WTC11 (cell line): ENCODE data around the gene POLR2C. TPM values are rescaled to one million over a fixed set of nuclear protein-coding genes. Genes with fewer than 3 reads are reported as not detected.

Experiments used
- ATAC-seq: fragments of 200-7000 bp; cut with Tn5 transposase; 2 replicates; pipeline ENCODE4 v1.10.0; 2021; ENCODE audit warnings: mild to moderate bottlenecking, moderate library complexity
- CTCF ChIA-PET: fragments of 300-600 bp; sonication (Branson Sonifier 250); formaldehyde crosslinking; loops from one replicate; lab custom pipeline; 2021; ENCODE audit warnings: antibody characterized with exemption; lab: Charles Lee
- POLR2A ChIA-PET: fragments of 350-600 bp; sonication (Branson Sonifier 250); formaldehyde crosslinking; loops from one replicate; lab custom pipeline; 2021; ENCODE audit warnings: antibody characterized with exemption; lab: Charles Lee
- DNase-seq: peaks from one replicate; pipeline ENCODE4 v3.0.0; 2021; ENCODE audit warnings: low spot score
- H3K27ac Mint-ChIP-seq: 2 replicates; pipeline ENCODE4 v1.8.0; 2021; ENCODE audit warnings: mixed read lengths
- H3K27me3 Mint-ChIP-seq: 2 replicates; pipeline ENCODE4 v1.8.0; 2021; ENCODE audit warnings: low read depth, mild to moderate bottlenecking, moderate library complexity, mixed read lengths
- H3K36me3 Mint-ChIP-seq: 2 replicates; pipeline ENCODE4 v1.8.0; 2021; ENCODE audit warnings: mixed read lengths
- H3K4me1 Mint-ChIP-seq: 2 replicates; pipeline ENCODE4 v1.8.0; 2022; ENCODE audit warnings: mixed read lengths
- H3K4me3 Mint-ChIP-seq: 2 replicates; pipeline ENCODE4 v1.8.0; 2021; ENCODE audit warnings: mild to moderate bottlenecking, moderate library complexity, mixed read lengths
- H3K9me3 Mint-ChIP-seq: 2 replicates; pipeline ENCODE4 v1.8.0; 2021; ENCODE audit warnings: mixed read lengths
- AFF4 ChIP-seq: sonication (generic); formaldehyde crosslinking; IDR thresholded peaks from 2 replicates; pipeline ENCODE4 v1.8.1; 2023; ENCODE audit warnings: mild to moderate bottlenecking, missing genetic modification reagents, borderline replicate concordance
- CBFB ChIP-seq: sonication (generic); formaldehyde crosslinking; IDR thresholded peaks from 2 replicates; pipeline ENCODE4 v1.8.1; 2022; ENCODE audit warnings: mild to moderate bottlenecking, low read depth, missing genetic modification reagents
- CTCF ChIP-seq: fragments of 200-600 bp; IDR thresholded peaks from 2 replicates; pipeline ENCODE4 v1.8.0; 2022; ENCODE audit warnings: antibody characterized with exemption
- EMX1 ChIP-seq: fragments of 250-450 bp; sonication (Bioruptor Pico); IDR thresholded peaks from 2 replicates; pipeline ENCODE4 v1.8.0; 2021; ENCODE audit warnings: mild to moderate bottlenecking
- FOXP1 ChIP-seq: sonication (generic); formaldehyde crosslinking; IDR thresholded peaks from 2 replicates; pipeline ENCODE4 v1.8.0; 2022; ENCODE audit warnings: missing genetic modification reagents, mild to moderate bottlenecking, moderate library complexity, borderline replicate concordance
- GTF2I ChIP-seq: fragments of 250-450 bp; sonication (Bioruptor Pico); conservative IDR thresholded peaks from 2 replicates; pipeline ENCODE4 v1.4.0; 2021; ENCODE audit warnings: mild to moderate bottlenecking
- HMGA2 ChIP-seq: fragments of 250-450 bp; sonication (Bioruptor Pico); IDR thresholded peaks from 2 replicates; pipeline ENCODE4 v1.4.0; 2021; ENCODE audit warnings: mild to moderate bottlenecking, moderate library complexity
- MLX ChIP-seq: sonication (generic); formaldehyde crosslinking; IDR thresholded peaks from 2 replicates; pipeline ENCODE4 v1.8.1; 2023; ENCODE audit warnings: mild to moderate bottlenecking, missing genetic modification reagents, moderate library complexity
- PREB ChIP-seq: sonication (generic); formaldehyde crosslinking; IDR thresholded peaks from 2 replicates; pipeline ENCODE4 v1.8.1; 2022; ENCODE audit warnings: mild to moderate bottlenecking, missing genetic modification reagents, moderate library complexity, borderline replicate concordance
- RELA ChIP-seq: sonication (generic); formaldehyde crosslinking; IDR thresholded peaks from 2 replicates; pipeline ENCODE4 v1.8.1; 2022; ENCODE audit warnings: missing genetic modification reagents, mild to moderate bottlenecking, borderline replicate concordance
- SMAD4 ChIP-seq: sonication (generic); formaldehyde crosslinking; IDR thresholded peaks from 2 replicates; pipeline ENCODE4 v1.8.0; 2022; ENCODE audit warnings: mild to moderate bottlenecking, missing genetic modification reagents
- SOX15 ChIP-seq: fragments of 250-450 bp; sonication (Bioruptor Pico); IDR thresholded peaks from 2 replicates; pipeline ENCODE4 v1.9.0; 2021; ENCODE audit warnings: mild to moderate bottlenecking
- STAT6 ChIP-seq: sonication (generic); formaldehyde crosslinking; conservative IDR thresholded peaks from 2 replicates; pipeline ENCODE4 v1.8.1; 2023; ENCODE audit warnings: mild to moderate bottlenecking, low read depth, missing genetic modification reagents, moderate library complexity
- TCF7 ChIP-seq: sonication (generic); formaldehyde crosslinking; IDR thresholded peaks from 2 replicates; pipeline ENCODE4 v1.8.0; 2022; ENCODE audit warnings: mild to moderate bottlenecking, low read depth, missing genetic modification reagents, moderate library complexity
- USF2 ChIP-seq: sonication (generic); formaldehyde crosslinking; IDR thresholded peaks from 2 replicates; pipeline ENCODE4 v1.8.1; 2023; ENCODE audit warnings: mild to moderate bottlenecking, missing genetic modification reagents, moderate library complexity
- ZNF263 ChIP-seq: sonication (generic); formaldehyde crosslinking; IDR thresholded peaks from 2 replicates; pipeline ENCODE4 v1.8.1; 2022; ENCODE audit warnings: low read depth, mild to moderate bottlenecking, moderate library complexity, missing genetic modification reagents
- ZNF396 ChIP-seq: fragments of 250-450 bp; sonication (Bioruptor Pico); IDR thresholded peaks from 2 replicates; pipeline ENCODE4 v1.8.0; 2021; ENCODE audit warnings: mild to moderate bottlenecking, moderate library complexity, borderline replicate concordance
- ZNF423 ChIP-seq: fragments of 250-450 bp; sonication (Bioruptor Pico); IDR thresholded peaks from 2 replicates; pipeline ENCODE4 v2.1.2; 2022; ENCODE audit warnings: mild to moderate bottlenecking, moderate library complexity
- total RNA-seq: library from RNA; stranded (reverse); gene quantifications from 3 replicates; pipeline ENCODE4 v1.2.3, GENCODE V29; 2021
- TF ChIP-seq, protein P1 (sequence below): sonication (generic); formaldehyde crosslinking; IDR thresholded peaks from 2 replicates; pipeline ENCODE4 v1.8.0; 2022; ENCODE audit warnings: mild to moderate bottlenecking, missing genetic modification reagents

POLR2C gene
- total RNA-seq, 1 experiment from 2014 or later = 75.4 TPM

DNA sequence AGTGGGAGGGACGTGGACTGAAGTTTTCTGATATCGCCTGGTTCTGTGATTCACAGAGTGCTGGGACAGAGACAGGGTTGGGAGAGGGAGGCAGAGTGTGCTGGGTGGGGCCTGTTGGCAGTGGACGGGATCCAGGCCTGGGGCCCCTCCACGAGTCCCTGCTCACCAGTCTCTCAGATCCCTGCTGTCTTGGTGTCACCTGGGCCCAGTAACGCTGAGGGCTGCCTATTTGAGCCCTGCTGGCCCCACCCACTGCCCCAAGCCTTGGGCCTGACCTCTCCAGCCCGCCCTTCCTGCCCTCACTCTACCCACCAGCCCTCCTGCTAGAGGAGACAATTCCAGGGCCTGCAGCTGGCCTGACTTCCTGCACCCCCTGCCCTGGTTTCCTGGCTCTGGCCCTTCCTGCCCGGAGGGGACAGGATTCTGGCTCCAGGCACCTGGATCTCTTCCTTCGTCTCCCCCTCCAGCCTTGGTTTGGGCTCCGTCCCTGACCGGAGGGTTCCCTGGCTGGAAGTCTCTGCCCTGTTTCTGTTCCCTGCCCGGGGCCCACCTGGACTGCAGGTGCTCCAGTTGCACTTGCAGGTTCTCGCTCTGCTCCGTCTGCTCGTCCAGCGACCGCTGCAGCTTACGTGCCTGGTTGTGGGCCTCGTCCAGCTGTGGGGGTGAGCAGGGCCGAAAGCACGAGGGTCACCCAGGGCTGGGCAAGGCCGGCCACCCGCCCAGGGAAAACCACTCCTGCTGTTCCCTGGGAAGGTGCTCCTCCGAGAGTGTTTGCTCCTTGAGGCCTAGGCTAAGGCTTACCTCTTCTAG, 52.5 kb downstream of the POLR2C start (continued):
- TF ChIP-seq AFF4 (CRISPR knock-in tag) (no peak), CBFB (CRISPR knock-in tag) (no peak), GTF2I (CRISPR knock-in tag) (no peak), MLX (CRISPR knock-in tag) (no peak), FOXP1 (CRISPR knock-in tag) (no peak), SOX15 (CRISPR knock-in tag) (no peak), ZNF396 (CRISPR knock-in tag) (no peak), RELA (no peak), HMGA2 (CRISPR knock-in tag) (no peak), USF2 (CRISPR knock-in tag) (no peak), EMX1 (CRISPR knock-in tag) (no peak)

DNA sequence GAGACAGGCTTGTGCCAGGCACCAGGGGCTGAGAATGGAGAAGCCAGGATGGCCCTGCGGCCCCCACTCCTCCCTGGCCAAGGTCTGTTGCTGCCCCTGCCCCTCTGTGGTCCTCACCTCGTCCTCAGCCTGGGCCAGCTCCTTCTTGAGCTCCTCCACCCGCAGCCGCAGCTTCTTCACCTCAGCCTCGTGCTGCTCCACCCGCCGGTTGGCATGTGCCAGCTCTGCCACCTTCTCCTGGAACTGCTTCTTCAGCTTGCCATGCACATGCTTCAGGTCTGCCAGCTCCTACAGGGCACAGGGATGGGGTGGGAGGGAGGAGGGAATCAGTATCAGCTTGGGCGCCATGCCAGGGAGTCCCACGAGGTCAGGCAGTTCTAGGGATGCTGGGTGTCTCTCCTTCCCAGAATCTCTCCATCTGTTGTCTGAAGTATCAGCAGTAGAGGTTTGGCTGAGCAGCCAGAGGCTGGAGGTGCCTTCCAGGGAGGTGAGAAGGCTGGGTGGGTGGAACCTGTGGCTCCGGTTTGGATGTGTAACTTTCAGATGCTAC, 53.8 kb downstream of the POLR2C start:
- Mint-ChIP-seq H3K4me1 (peaks cover 13% of the 10 kb centered on the region; the same call in 1 of the 2 replicates), H3K4me3 (no peak overlapping the region), H3K9me3 (no peaks in the 10 kb centered on the region), H3K36me3 (no peaks in the 10 kb centered on the region), H3K27me3 (no peaks in the 10 kb centered on the region), H3K27ac (no peak overlapping the region)
- DNase-seq (no peak), ATAC-seq (no peak)
- ChIA-PET CTCF (interaction anchor here (1.0 to 5.8 kb wide), 5 partner anchors 7 to 215 kb away, joined by 3 to 80 read pairs (median 62); partner anchors contain the start of gene POLR2C), POLR2A (interaction anchor here (0.6 kb wide), 2 partner anchors 18 to 44 kb away, joined by 5 to 6 read pairs; no protein-coding TSS in a partner anchor)
- TF ChIP-seq SMAD4 (CRISPR knock-in tag) (no peak), STAT6 (CRISPR knock-in tag) (no peak), ZNF423 (CRISPR knock-in tag) (no peak), ZNF263 (CRISPR knock-in tag) (no peak), CTCF (no peak), HMGA2 (CRISPR knock-in tag) (no peak), PREB (no peak), TCF7 (CRISPR knock-in tag) (no peak)
- TF ChIP-seq, protein P1, sequence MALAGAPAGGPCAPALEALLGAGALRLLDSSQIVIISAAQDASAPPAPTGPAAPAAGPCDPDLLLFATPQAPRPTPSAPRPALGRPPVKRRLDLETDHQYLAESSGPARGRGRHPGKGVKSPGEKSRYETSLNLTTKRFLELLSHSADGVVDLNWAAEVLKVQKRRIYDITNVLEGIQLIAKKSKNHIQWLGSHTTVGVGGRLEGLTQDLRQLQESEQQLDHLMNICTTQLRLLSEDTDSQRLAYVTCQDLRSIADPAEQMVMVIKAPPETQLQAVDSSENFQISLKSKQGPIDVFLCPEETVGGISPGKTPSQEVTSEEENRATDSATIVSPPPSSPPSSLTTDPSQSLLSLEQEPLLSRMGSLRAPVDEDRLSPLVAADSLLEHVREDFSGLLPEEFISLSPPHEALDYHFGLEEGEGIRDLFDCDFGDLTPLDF = no peak
